HEK293T (cell line): Measurements from ENCODE around the gene TNFRSF9.

Source experiments
- ARNT ChIP-seq: fragments of 450-650 bp; IDR thresholded peaks from 2 replicates; pipeline ENCODE4 v1.6.1; 2017; ENCODE audit warnings: mild to moderate bottlenecking
- BHLHE40 ChIP-seq: fragments of 450-650 bp; IDR thresholded peaks from 2 replicates; pipeline ENCODE4 v1.6.1; 2016; ENCODE audit warnings: mild to moderate bottlenecking, moderate library complexity, borderline replicate concordance
- FOXA1 ChIP-seq: fragments of 450-650 bp; IDR thresholded peaks from 2 replicates; pipeline ENCODE4 v1.6.1; 2016; ENCODE audit warnings: mild to moderate bottlenecking
- FOXK2 ChIP-seq: fragments of 450-650 bp; IDR thresholded peaks from 2 replicates; pipeline ENCODE4 v1.6.1; 2016; ENCODE audit warnings: mild to moderate bottlenecking
- FOXM1 ChIP-seq: fragments of 450-650 bp; IDR thresholded peaks from 2 replicates; pipeline ENCODE4 v1.6.1; 2017; ENCODE audit warnings: mild to moderate bottlenecking, borderline replicate concordance
- LEF1 ChIP-seq: fragments of 450-650 bp; IDR thresholded peaks from 2 replicates; pipeline ENCODE4 v1.6.1; 2017; ENCODE audit warnings: mild to moderate bottlenecking, borderline replicate concordance
- NFRKB ChIP-seq: fragments of 450-650 bp; IDR thresholded peaks from 2 replicates; pipeline ENCODE4 v1.6.1; 2016; ENCODE audit warnings: mild to moderate bottlenecking, moderate library complexity
- SUZ12 ChIP-seq: fragments of 450-650 bp; IDR thresholded peaks from 2 replicates; pipeline ENCODE4 v1.6.1; 2016; ENCODE audit warnings: mild to moderate bottlenecking
- TARDBP ChIP-seq: fragments of 450-650 bp; IDR thresholded peaks from 2 replicates; pipeline ENCODE4 v1.6.1; 2016
- ZNF384 ChIP-seq: fragments of 450-650 bp; IDR thresholded peaks from 2 replicates; pipeline ENCODE4 v1.6.1; 2016

GRCh38 chr1:7972285-7972684 is 31.6 kb upstream of the TNFRSF9 start:
- no peak for TF ChIP-seq TARDBP
- TF ChIP-seq ZNF384, result no peak
- no peak for TF ChIP-seq SUZ12
- no peak for TF ChIP-seq FOXM1
- TF ChIP-seq NFRKB, result no peak
- TF ChIP-seq FOXK2, result no peak
- no peak for TF ChIP-seq ARNT
- no peak for TF ChIP-seq BHLHE40
- no peak for TF ChIP-seq FOXA1
- TF ChIP-seq LEF1, result no peak
